KG1 (cell line): ENCODE measurements around the gene NOTCH2NLA.
"Not testable (repeated sequence)": the region's sequence is repeated elsewhere in the genome, so short reads cannot be mapped to it uniquely, and the experiment has no call there.

Experiments used
- DNase-seq: peaks from one replicate; lab custom pipeline; 2025; lab: John Stamatoyannopoulos, UW

The NOTCH2NLA gene

DNA sequence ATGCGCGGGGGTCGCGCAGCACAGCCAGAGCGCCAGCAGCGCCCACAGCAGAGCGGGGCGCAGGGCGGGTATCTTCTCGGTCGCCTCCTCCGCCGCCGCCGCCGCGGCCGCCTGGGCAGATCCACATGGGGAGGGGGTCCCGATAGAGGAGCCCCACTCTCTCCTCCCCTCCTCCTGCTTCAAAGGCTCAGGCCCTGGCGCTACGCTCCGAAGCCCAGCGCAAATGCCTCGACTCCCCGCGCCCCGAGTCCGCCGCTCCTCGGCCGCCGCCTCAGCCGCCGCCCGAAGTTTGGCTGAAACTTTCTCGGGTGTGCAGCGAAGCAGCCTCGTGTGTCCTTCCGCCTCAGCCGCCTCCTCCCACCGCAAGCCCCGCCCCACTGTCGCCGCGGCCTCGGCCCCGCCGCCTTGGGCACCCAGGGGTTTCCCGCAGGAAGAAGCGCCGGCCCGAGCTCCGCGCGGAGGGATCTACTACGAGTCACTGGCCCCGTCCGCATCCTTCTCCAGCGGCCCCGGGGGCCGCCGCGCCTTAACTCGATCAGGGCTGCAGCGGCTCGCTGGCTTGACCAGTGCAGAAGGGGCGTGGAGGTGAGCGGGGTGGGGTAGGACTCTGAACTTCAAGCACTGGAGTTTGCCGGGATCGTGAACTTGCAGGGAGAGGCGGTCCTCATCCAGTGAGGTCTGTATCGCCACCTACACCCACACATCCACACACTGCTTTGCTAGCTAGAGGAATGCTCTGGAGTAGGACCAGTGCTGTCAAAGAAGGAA lies at the start of gene NOTCH2NLA:
NOTCH2NLA (minus strand) TSS at position 312 of the 768 bp plus-strand sequence. CDS start 39,684 bp downstream, outside the sequence.
- not testable (repeated sequence) for DNase-seq

DNA sequence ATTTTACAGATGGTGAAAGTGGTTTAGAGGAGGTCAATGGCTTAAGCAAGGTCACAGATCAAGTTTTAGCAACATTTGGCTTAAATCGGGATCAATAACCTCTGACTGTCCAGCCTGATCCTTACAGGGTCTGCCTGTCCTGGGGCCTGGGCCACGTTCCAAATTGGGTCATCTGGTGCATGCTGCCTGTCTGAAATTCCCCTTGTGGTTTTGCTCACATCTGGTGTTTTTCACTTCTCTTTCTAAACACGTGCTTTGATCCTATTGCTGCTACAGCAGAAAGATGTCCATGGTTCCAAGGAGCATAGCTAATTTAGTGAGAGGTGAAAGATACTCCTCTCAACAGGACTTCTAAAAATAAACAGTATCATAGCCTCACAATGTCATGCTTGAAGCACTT lies 49.5 kb upstream of the NOTCH2NLA start:
- not testable (repeated sequence) for DNase-seq

DNA sequence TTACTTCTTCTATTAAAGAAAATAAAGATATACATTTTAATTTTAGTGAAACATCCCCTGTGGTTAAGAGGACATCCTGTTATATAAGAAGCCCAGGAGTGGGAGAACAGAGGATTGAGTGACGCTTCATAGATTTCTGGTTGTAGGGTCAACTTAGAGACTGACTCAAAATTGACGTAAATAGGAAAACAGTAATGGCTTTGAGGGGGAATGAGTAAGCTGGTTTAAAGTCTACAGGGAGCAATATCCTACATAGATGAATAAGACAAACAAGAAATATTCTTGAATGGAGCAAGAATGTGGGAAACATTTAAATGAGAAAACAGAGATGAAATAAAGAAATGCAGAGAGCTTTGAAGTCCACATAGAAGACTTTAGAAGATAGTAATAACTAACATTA lies 48.3 kb upstream of the NOTCH2NLA start:
- not testable (repeated sequence) for DNase-seq

DNA sequence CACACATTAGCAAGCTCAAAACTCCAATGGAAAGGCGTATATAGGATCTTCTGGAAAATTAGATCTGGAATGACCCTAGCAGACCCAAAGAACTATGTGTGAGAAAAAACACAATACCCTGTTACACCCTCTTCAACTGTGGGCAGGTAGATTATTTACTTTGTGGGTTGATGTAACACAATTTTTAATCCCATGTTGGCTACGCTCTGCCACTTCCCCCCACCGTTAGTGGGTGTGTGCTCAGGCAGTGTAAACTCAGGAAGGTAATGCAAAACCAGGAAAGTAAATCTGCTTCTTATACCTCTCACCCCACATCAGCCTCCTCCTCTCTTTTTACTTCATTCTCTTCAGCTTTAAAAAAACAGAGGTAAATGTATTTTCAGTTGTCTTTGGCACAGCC lies 45.3 kb upstream of the NOTCH2NLA start:
- DNase-seq, result not testable (repeated sequence)

DNA sequence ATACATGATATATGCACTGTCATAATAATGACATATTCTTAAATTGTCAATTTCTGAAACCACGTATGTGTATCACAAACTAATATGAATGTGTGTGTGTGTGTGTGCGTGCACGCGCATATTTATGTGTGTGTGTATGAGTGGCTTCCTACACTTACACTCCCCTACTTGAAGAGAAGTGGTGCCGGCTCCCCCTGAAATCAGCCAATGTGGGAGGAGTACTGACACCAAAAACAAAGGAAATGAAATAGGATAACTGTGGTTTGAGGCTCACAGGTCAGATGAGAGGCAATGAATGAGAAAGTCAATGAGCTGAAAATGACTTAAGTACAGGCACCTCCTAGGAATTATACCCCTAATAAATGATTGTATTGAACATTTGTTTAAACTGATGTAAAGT lies 44.4 kb upstream of the NOTCH2NLA start:
- not testable (repeated sequence) for DNase-seq

DNA sequence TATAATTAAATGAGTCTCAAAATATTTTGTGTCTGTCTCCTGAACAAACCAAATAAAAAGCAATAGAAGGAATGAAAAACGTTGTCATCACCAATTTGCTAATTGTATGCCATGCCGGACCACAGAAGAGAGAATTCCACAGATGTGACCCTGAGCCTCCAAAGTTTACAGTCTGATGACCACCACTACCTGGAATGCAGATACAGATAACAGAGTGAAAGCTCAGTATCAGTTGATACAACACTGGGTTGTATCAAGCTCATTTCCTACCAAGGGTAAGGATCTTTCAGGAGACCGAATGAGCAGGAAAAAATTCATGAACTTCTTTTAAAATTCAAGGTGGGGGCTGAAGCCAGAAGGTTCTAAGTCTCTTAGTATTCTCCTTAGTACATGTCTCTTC lies 43.9 kb upstream of the NOTCH2NLA start:
- not testable (repeated sequence) for DNase-seq

DNA sequence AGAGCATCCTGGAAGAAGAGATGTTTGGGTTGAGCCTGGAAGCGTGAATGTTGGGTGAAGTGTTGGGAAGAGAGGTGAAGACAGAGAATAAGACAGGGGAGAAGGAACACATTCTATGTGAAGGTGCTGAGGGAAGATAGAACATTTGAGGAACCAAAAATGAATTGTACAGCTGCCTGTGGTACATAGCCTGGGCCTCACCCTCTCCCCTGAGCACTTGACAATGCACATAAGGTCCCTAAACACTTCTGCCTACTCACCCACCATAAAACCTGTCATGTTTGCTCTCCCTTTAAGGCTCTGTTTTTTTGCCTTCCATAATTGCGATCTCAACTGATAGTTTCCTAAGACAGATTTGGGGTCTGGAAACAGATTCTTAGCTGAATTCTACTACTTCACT lies 43.2 kb upstream of the NOTCH2NLA start:
- not testable (repeated sequence) for DNase-seq

DNA sequence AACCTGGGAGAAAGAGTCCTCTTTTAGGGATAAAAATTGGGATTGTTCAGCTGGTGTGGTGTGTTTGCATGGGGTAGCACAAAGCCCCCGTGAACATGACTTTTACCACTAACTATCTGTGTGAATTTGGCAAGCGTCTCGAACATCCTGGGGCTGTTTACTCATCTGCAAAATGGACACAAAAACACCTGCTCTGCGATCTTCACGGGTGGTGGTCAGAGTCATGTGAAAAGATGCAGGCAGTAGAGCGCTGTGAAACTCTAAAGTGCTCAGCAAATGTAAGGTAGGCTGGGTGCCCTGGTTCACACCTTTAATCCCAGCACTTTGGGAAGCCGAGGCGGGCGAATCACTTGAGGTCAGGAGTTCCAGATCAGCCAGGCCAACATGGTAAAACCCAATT lies 41.3 kb upstream of the NOTCH2NLA start:
- not testable (repeated sequence) for DNase-seq

DNA sequence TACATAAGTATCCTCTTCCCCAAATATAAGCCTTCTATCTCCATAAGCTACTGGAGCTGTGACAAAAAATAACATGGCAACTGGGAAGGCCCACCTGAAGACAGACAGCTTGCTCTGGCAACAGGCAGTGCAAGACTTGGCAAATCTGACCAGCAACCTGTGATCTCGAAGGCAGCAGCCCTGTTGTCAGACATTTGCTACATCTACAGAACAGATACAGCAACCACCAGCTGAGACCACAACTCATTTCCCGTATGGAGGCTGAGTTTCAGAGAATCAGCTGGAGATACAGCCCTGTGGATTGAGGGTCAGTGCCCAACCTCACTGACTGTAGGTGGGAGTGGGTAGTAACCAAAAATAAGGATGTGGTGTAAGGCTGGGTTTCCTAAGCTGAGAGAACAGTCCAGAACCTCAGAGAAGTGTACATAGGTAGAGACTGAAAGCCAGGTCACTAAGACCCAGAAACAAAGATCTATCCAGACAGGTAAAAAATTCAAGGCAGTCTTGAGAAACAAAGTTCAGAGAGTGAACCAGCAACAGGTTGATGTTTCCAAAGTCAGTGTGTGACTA lies 37.4 kb upstream of the NOTCH2NLA start:
- DNase-seq, result not testable (repeated sequence)

DNA sequence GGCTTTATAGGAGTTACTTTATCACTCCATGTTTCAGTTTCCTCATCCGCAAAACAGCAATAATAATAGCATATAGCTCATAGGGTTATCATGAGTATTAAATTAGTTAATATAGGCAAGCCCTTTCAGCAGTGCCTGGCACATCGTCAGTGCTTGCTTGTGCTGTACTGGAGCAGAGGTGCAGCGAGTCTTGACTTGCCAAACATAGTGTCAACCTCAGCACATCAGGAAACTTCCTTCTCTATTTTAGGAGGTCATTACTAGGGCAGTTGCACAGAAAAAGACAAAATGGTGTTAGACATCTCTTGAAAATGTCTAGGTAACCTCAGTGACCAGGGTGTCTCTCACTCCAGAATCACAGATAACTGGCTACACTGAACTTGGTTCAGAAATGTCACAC lies 35.9 kb upstream of the NOTCH2NLA start:
- not testable (repeated sequence) for DNase-seq

DNA sequence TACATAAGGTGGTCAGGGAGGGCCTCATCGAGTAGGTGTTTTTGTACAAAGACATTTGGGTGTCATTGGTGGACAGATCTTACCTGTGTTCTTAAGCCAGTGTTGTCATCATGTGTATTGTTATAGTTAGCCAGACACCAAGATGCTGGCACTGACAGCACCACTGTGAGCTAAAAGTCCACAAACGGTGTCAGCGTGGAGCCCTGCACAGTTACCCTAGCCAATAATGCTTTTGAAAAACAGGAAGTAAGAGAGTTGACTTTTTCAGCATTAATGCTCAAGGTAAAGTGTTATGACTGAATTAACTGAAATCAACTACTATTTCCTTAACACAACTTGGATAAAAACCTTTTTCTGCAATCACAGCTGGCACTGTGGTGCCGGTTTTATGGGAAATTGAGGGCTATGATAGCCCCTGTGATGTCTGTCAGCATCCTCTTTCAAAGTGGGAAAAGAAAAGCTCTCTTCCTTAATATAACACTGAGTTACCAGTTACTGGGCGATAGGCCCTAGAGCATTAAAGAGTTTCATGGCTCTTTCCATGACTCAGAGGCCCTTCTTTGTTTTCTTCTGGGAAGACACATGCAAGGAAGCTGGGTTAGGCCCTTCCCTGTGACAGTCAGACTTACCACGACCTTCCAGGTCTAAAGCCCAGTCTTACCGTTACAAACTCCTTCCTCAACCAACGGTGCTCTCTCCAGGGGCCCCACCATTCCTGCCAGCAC lies 31.3 kb upstream of the NOTCH2NLA start:
- DNase-seq, result not testable (repeated sequence)

DNA sequence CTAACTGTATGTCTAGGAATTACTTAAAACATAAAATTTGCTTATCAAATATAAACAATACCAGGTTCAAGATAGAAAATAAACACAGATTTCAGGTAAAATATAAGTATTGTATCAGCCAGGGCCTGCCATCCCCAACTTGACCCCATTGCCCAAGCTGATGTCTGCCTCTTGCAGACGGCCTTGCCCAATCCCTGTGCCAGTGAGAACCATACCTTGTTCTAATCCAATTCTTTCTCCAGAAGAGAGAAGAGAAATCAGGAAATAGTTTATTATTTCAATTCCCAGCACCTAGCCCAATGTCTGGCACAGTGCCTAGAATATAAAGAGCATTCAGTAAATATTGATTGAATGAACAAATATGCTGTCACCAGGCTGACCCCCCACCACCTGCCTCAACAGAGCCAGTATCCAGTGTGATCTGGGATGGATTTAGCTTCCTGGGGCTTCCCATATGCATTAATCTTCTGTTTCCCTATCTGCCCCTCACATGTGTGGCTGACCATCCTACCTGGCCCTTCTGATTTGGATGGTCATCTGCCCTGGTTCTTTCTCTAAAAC lies 29.3 kb upstream of the NOTCH2NLA start:
- DNase-seq, result not testable (repeated sequence)

DNA sequence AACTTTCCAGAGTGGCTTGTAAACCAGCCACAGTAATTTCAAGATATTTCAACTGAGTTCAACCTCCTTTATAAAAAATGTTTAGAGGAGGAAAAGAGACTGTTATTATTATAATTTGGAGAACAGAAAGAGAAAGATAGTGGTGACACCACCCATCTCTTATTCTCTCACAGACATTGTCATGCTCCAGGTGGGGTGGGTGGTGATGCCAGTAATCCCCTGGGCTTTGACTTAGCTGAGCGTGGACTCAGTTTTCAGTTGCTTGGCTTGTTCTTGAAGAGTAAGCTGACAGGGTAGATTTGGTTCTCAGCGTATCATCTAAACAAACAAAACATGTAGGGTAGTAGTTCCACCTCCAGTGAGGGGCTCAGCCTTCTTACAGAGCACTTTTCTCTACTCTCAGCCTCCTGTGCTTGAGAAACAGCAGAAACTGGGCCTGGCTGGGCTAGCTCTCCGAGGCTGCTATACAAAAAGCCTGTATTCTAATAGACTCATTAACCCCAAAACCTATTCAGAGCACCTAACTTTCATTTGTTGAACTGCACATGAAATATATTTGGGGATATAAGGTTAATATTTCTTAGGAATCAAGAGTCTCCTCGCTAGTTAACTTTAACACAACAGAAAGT lies 25.9 kb upstream of the NOTCH2NLA start:
- DNase-seq, result not testable (repeated sequence)

DNA sequence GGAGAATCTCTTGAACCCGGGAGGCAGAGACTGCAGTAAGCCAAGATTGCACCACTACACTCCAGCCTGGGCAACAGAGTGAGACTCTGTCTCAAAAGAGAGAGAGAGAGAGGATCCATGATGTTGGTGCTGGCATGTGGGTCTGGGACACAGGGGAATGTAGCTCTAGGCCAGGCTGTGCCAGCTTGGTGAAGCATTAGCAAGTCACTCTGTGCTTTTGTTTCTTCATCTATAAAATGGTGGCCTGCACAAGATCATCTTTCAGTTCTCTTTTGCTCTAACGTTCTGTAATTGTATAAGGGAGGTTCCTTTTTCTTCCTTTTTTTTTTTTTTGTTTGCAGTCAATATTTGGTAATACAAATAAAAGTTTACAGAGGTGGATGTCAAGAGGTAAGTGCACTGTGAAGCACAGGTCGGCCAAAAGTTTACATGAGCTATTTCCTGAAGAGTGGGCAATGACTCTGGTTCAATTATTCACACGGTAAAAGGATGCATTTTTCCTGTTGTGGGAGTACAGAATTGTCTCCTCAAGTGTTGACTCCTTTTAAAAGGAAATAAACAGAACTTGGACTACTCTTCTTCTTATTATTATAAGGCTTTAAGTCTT lies 24.5 kb upstream of the NOTCH2NLA start:
- not testable (repeated sequence) for DNase-seq

DNA sequence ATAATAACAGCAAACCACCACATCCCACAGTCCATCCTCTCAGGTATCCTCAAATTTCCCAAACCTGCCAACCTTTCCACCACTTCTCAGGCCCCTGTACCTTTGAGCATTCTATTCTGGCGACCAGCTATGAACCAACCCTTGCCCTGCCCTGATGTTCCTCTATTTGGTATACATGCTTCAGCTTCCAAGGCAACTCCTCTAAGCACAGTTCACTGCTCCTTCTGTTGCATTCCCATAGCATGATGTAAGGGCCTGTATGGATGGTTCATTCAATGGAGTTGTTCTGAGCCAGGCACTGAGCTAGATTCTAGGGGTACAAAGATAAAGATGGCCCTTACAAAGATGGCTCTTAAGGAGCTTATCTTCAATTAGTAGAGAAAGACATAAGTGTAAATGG lies 22.7 kb upstream of the NOTCH2NLA start:
- not testable (repeated sequence) for DNase-seq

DNA sequence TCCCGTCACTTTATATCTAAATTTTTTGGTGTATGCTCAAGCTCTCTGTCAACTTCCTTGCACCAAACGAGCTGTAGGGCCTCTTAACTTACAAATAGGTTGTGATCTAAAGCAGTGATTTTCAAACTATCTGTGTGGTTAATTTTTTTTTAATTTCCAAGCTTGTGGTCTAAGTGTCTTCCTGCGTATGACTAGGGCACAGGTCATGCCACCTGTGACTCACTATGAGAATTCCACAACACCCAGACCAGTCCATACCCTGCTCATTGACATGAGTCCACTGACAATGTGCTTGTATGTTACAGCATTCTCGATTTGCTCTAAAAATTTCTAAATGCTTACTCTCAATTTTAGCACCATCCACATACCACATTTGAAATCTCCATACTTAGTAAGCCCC lies 19.8 kb upstream of the NOTCH2NLA start:
- DNase-seq, result not testable (repeated sequence)

DNA sequence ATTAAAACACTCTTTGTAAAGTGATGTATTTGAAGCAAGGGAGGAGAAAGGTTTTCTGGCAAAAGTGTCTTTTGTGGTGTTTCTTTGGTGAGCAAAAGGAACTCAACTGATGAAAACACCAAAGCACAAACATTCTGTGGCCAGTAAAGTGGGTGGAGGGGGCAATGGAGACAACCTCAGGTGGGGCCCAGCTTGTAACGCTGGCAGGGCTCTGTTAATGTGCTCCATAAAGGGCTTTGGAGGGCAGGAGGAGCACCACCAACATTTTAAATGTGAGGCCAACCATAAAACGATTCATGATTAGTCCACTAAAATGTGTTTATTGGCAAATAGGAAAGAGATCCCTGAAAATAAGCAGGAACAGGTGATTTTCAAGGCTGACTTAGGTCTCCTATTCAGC lies 7.8 kb upstream of the NOTCH2NLA start:
- not testable (repeated sequence) for DNase-seq

DNA sequence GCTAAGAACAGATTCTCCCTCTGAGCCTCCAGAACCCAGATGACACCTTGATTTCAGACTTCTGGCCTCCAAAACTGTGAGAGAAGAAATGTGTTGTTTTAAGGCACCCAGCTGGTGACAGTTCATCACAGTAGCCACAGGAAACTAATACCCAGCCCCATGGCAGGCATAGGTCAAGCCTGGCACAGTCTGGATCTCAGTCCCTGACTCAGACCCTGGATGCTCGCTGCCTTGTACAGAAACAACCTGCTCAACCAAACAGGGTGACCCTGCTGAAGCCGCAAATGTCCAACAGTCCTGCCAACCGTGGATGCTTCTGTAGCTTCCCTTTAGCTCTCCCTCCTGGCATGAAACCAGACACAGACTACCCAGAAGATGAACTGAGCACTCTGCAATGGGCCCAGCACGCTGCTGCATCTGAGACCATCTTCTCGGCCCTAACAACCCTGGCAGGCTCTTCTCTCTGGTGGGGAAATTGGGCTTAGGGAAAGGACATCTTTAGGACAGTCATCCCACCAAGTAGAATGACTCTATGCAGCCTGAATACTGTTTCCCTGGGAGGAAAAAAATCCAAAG lies 7.3 kb upstream of the NOTCH2NLA start:
- not testable (repeated sequence) for DNase-seq

DNA sequence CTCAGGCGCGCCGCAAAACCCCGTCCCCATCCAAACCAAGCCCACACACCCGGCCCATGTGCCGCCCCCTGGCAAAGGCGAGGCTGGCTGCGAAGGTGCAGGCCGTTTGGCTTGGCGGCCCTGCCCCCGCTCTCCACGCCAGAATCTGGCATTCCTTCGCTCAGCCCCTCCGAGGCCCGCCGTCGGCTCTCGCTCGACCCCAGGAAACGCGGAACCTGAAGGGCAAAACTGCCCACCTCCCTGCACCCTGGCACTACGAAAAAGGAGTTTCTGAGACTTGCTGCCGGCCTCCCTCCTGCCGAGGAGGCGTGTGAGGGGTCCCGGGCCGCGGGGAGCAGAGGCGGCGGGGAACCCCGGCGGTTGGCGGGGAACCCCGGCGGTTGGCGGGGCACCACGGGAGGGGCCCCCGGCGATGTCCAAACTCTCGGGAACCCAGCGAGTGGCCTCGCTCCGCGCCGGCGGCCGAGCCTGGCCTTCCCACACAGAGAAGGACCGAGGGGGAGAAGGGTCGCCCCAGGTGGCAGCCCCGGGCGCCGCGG lies 608 bp downstream of the NOTCH2NLA start:
- DNase-seq, result not testable (repeated sequence)

DNA sequence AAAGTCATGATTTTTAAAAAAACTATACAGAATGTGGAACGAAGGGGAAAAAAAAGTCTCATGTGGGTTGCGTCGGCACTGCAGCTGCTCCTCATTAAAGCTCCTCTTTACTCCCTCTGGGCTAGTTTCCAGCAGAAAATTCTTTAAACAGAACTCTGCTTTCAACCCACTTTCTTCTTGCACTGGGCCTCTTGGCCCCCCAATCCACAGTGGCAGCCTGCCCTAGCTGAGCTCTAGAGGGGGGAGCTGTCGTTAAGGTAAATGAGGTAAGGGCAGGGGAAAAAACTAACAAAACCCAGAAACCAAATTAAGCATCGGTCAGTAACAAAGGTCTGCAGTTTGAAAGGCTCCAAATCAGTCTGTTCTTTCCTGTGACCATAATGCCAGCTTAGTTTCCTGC lies 54.3 kb downstream of the NOTCH2NLA start:
- not testable (repeated sequence) for DNase-seq

DNA sequence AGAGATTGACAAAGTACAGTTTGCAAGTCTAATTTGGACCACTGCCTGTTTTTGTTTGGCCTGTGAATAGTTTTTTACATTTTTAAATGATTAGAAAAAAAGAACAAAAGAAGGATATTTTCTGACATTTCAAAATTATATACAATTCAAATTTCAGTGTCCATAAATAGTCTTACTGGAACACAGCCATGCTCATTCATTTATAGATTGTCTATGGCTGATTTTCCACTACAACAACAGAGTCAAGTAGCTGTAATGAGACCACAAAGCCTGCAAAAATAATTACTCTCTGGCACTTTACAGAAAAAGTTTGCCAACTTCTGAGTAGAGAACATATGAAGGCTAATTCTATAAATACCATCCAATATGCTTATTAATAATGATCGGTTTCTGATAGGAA lies 61.1 kb downstream of the NOTCH2NLA start:
- DNase-seq, result not testable (repeated sequence)
